Measurements from ENCODE around the gene TMEM106C. TPM values are rescaled to one million over a fixed set of nuclear protein-coding genes. Genes with fewer than 3 reads are reported as not detected.

The TMEM106C gene
- total RNA-seq, 1 experiment from 2014 or later: 211 TPM

DNA sequence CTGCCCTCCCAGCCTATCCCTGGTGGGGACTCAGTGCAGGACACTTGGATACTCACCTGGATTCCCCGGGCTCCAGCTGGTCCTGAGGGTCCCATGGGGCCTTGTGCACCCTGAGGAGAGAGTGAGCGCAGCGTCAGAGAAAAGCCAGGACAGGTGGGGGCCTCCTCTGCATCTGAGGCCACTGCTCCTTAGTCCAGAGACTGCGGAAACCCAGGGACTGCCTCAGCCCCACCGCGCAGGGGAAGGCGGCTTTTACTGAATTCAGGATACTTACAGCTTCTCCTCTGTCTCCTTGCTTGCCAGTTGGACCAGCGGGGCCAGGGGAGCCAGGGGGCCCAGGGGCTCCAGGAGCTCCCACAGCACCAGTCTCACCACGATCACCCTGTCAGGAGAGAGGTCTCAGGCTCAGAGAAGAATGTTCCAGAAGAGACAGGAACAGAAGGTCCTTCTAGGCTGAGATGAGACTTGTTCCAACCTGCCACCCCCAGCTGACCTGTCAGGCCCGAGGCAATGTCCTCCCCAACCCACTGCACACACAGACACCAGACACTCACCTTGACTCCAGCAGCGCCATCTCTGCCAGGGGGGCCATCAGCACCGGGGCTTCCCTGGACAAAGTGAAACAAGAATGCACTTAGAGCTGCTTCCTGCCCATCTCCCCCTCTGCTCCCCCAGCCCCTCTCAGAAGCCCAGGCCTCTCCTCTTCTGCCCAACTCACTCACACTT lies 13.8 kb downstream of the TMEM106C start:
- in situ Hi-C loops (cut with HindIII; ENCODE audit: low sequenced_read_pairs): no loop called here
- no peak for DNase-seq (ENCODE audit: low spot score)

GRCh38 chr12:47977772-47978597 lies 14.6 kb downstream of the TMEM106C start:
- DNase-seq (ENCODE audit: low spot score): no peak
- in situ Hi-C loops (cut with HindIII; ENCODE audit: low sequenced_read_pairs): no loop called here

- no peak for DNase-seq (ENCODE audit: low spot score)
- in situ Hi-C loops (cut with HindIII; ENCODE audit: low sequenced_read_pairs): no loop called here
Measured at GRCh38 chr12:47978598-47978873, 15.1 kb downstream of the TMEM106C start.

- no peak for DNase-seq (ENCODE audit: low spot score)
- in situ Hi-C loops (cut with HindIII; ENCODE audit: low sequenced_read_pairs): no loop called here
Measured at GRCh38 chr12:47979166-47979565, 15.8 kb downstream of the TMEM106C start.

DNA sequence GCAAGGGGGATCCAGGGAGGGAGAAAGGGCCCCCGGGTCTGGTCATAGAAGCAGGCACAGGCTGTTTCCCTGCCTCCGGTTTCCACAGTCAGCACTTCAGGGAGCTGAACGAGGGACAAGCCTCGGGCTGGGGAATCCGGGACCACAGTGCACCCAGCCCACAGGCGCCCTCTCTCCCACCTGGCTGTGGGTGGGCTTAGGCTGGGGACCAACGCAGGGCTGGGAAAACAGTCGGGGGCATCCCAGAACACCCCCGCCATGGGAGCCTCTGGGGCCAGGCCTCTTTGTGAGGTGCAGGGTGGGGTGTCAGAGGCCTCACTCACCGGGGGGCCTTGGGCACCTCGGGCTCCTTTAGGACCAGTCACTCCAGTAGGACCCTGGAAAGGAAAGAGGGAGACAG lies 16.3 kb downstream of the TMEM106C start:
- in situ Hi-C loops (cut with HindIII; ENCODE audit: low sequenced_read_pairs): no loop called here
- DNase-seq (ENCODE audit: low spot score): no peak

GRCh38 chr12:47980197-47980596 lies 16.8 kb downstream of the TMEM106C start:
- in situ Hi-C loops (cut with HindIII; ENCODE audit: low sequenced_read_pairs): no loop called here
- no peak for DNase-seq (ENCODE audit: low spot score)

DNA sequence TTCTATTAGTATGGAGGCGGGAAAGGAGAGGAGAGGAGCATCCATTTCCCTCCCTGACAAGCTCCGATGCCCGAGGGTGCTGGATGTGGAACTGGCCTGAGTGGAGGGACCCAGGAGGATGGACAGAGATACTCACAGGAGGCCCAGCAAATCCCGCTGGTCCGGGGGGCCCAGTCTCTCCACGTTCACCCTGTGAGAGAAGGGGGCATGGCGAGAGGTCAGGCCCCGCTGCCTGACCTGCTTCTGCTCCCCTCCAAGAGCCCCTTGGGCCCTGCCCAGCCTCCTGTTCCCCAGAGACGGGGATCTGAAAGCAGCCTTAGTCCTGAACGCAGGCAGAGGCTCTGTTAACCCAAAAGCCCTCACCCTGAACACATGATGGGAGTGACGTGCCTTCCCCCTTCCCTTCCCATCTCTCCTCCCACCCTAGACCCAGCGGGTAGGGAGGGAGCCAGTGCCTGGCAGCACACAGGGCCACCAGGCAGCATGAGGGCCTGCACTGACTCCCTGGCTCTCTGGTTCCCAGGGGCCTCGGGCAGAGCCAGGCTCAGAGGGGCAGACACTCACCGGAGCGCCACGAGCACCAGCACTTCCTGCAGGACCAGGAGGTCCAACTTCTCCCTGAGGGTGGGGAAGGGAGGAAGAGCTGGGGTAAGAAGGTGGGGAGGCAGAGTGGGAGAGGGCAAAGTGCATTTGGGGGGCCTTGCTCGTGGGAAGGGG lies 17.5 kb downstream of the TMEM106C start:
- no peak for DNase-seq (ENCODE audit: low spot score)
- in situ Hi-C loops (cut with HindIII; ENCODE audit: low sequenced_read_pairs): no loop called here

GRCh38 chr12:47981496-47982260 lies 18.3 kb downstream of the TMEM106C start:
- no peak for DNase-seq (ENCODE audit: low spot score)
- in situ Hi-C loops (cut with HindIII; ENCODE audit: low sequenced_read_pairs): no loop called here

- in situ Hi-C loops (cut with HindIII; ENCODE audit: low sequenced_read_pairs): no loop called here
- DNase-seq (ENCODE audit: low spot score): no peak
Measured at GRCh38 chr12:47982311-47982710, 18.9 kb downstream of the TMEM106C start.

GRCh38 chr12:47982770-47983169 lies 19.4 kb downstream of the TMEM106C start:
- no peak for DNase-seq (ENCODE audit: low spot score)
- in situ Hi-C loops (cut with HindIII; ENCODE audit: low sequenced_read_pairs): no loop called here

- no peak for DNase-seq (ENCODE audit: low spot score)
- in situ Hi-C loops (cut with HindIII; ENCODE audit: low sequenced_read_pairs): no loop called here
Measured at GRCh38 chr12:47983541-47984115, 20.2 kb downstream of the TMEM106C start.

DNA sequence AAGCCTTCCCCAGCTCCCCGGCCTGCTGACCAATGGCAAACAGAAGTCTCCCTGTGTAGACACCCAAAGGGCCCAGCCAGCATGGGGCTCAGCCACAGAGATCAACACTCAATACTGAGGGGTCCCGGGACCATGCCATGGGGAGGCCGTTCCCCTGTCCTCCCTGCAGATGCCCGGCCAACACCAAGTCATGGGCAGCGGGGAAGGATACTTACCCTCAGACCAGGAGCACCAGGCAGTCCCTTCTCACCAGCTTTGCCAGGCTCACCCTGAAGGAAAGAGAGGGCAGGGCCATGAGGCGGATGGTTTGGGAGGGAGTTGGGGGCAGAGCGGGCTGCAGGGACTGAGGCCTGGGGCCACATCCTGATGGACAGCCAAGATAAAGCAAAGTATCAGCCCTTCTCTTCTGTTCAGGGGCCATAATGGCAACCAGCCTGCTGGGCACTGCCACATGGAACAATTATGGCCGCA lies 21.0 kb downstream of the TMEM106C start:
- in situ Hi-C loops (cut with HindIII; ENCODE audit: low sequenced_read_pairs): no loop called here
- no peak for DNase-seq (ENCODE audit: low spot score)

- no peak for DNase-seq (ENCODE audit: low spot score)
- in situ Hi-C loops (cut with HindIII; ENCODE audit: low sequenced_read_pairs): no loop called here
Measured at GRCh38 chr12:47985596-47986290, 22.3 kb downstream of the TMEM106C start.

DNA sequence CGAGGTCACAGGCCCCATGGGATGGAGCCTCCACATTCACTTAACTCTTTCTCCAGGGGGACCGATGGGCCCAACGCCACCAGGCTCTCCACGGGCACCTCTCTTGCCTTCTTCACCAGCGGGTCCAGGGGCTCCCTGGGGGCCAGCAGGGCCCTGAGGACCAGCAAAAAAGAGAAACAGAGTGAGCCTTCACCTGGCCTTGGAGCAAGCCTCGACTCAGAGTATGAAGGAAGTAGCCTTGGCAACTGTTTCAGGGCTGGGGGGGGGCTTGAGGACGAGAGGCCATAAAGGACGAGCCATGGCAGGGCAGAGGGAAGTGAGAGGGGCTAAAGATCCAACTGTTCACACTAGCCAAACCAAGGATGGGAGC lies 22.9 kb downstream of the TMEM106C start:
- in situ Hi-C loops (cut with HindIII; ENCODE audit: low sequenced_read_pairs): no loop called here

GRCh38 chr12:47986832-47987231 lies 23.4 kb downstream of the TMEM106C start:
- DNase-seq (ENCODE audit: low spot score): no peak
- in situ Hi-C loops (cut with HindIII; ENCODE audit: low sequenced_read_pairs): no loop called here

More for the DNA sequence above, 22.9 kb downstream of the TMEM106C start:
- DNase-seq (ENCODE audit: low spot score): no peak

- DNase-seq (ENCODE audit: low spot score): no peak
- in situ Hi-C loops (cut with HindIII; ENCODE audit: low sequenced_read_pairs): no loop called here
Measured at GRCh38 chr12:47987411-47988072, 24.1 kb downstream of the TMEM106C start.

DNA sequence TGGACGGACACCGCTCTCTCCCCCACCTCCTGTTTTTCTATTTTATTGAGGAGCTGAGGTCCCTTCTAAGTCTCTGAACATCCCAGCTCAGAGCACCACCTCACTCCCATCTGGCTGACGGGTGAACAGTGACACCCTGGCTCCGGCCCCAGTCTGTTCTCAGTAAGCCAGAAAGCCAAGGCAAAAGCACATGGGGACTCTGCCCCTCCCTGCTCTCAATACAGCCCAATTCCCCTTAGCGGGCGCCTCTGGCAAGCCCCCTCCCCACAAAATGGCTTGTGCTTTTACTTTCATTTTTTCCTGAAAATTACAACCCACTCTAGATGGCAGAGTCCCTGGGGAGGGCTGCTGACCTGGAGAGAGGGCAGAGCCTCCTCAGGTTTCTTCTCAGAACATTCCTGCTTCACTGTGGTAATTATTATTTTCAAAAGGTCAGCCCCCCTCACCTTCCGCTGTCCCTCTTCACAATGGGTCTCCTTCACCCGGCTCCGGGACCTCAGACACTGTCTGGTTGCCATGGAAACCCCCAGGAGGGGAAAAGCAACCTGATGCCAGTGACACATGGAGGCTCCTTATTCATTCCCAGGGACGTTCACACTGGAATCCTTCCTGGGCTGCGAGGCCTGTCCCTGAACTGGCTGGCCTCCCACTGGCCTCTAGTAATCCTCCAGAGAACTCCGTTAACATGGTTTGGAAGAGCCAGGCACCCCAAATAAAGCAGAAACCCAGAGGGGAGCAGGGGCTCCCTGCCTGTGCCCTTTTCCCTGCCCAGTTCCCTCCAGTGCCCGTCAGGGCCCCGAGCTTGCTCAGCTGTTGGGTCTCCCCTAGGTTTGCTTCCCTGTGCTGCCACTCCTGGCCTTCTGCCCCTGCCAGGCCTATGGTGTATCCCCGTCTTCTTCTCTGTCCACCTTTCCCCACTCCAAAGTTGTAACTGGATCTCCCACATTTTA lies 25.0 kb downstream of the TMEM106C start:
- in situ Hi-C loops (cut with HindIII; ENCODE audit: low sequenced_read_pairs): no loop called here
- DNase-seq (ENCODE audit: low spot score): peak; percentile 40

Measured in G401 (cell line).